Erythroblast (primary cell): ENCODE data around the gene ULBP2.

Experiments used
- GATA1 ChIP-seq: IDR thresholded peaks from 2 replicates; pipeline ENCODE4 v1.6.1; 2011; ENCODE audit warnings: low read depth, mild to moderate bottlenecking, control low read depth, low read length, moderate library complexity
- POLR2A ChIP-seq: IDR thresholded peaks from 2 replicates; pipeline ENCODE4 v1.6.1; 2011; ENCODE audit warnings: mild to moderate bottlenecking, low read length

- TF ChIP-seq POLR2A = no peak
- no peak for TF ChIP-seq GATA1
Observed at GRCh38 chr6:149940672-149940982, 1.2 kb upstream of the ULBP2 start.
